ENCODE data around the gene ANXA6. TPM values are rescaled to one million over a fixed set of nuclear protein-coding genes. Genes with fewer than 3 reads are reported as not detected.

The ANXA6 gene
- total RNA-seq, 1 experiment from 2014 or later: 98.7 TPM

DNA sequence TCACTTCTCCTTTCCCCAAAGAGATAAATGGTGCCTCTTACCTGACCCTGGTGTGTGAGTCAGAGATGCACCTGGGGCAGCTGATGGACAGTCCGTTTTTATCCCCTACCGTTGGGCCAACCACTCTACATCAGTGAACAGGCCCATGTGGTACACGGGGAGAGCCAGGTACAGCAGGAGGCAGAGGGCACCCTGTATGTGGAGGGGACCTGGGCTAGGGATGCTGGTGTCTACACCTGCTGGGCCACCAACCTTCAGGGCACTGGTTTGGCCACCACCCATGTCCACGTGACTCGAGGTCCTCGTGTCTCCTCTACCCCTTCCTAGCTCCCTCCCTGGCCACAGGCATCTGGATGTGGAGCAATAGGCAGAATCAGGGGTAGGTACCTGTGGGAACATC lies 22.7 kb upstream of the ANXA6 start:
- Histone ChIP-seq H3K4me1 (ENCODE audit: insufficient read depth, low read length) (no peaks in the 10 kb centered on the region), H3K9me3 (ENCODE audit: control insufficient read depth, low read depth, low read length) (no peaks in the 10 kb centered on the region), H4K8ac (replicated peaks; ENCODE audit: insufficient read length, low read depth, low read length) (no peak overlapping the region), H3T11ph (ENCODE audit: low read length) (no peak overlapping the region), H3K79me1 (ENCODE audit: insufficient read depth, low read depth, low read length, poor library complexity, severe bottlenecking) (no peaks in the 10 kb centered on the region), H2AFZ (ENCODE audit: low read length) (no peak overlapping the region), H3K9ac (ENCODE audit: extremely low read depth, insufficient read length, low read length) (no peak overlapping the region), H2BK5ac (ENCODE audit: insufficient read length, low read length) (no peak overlapping the region), H4K91ac (ENCODE audit: insufficient read length, low read depth, low read length) (no peak overlapping the region), H3K27me3 (ENCODE audit: insufficient read depth, low read length) (no peaks in the 10 kb centered on the region), H3K18ac (ENCODE audit: insufficient read length, low read depth, low read length) (no peak overlapping the region), H3K23ac (ENCODE audit: insufficient read length, low read depth, low read length) (no peak overlapping the region), H3K56ac (ENCODE audit: insufficient read length, low read depth, low read length) (no peak overlapping the region), H3K14ac (ENCODE audit: insufficient read depth, low read length) (no peak overlapping the region), H2BK120ac (ENCODE audit: low read depth, low read length, poor library complexity, severe bottlenecking) (no peak overlapping the region), H2BK12ac (ENCODE audit: insufficient read length, low read depth, low read length) (no peak overlapping the region), H2BK15ac (ENCODE audit: low read depth, low read length) (no peak overlapping the region), H3K4ac (ENCODE audit: low read depth, low read length) (no peak overlapping the region), H2AK5ac (ENCODE audit: insufficient read length, low read length) (no peak overlapping the region), H3K79me2 (ENCODE audit: insufficient read depth, low read length) (no peaks in the 10 kb centered on the region), H3K4me2 (ENCODE audit: insufficient read depth, insufficient read length, low read length) (no peak overlapping the region), H4K20me1 (ENCODE audit: control insufficient read depth, insufficient read depth, insufficient read length) (no peaks in the 10 kb centered on the region), H4K5ac (ENCODE audit: insufficient read length, low read depth, low read length) (no peak overlapping the region), H3K23me2 (ENCODE audit: insufficient read length, low read depth, low read length, poor library complexity, severe bottlenecking) (no peaks in the 10 kb centered on the region), H3K27ac (ENCODE audit: insufficient read length, low read depth, low read length) (no peak overlapping the region), H2BK20ac (ENCODE audit: low read depth, low read length, poor library complexity, severe bottlenecking) (no peak overlapping the region)
- TF ChIP-seq, protein P1, sequence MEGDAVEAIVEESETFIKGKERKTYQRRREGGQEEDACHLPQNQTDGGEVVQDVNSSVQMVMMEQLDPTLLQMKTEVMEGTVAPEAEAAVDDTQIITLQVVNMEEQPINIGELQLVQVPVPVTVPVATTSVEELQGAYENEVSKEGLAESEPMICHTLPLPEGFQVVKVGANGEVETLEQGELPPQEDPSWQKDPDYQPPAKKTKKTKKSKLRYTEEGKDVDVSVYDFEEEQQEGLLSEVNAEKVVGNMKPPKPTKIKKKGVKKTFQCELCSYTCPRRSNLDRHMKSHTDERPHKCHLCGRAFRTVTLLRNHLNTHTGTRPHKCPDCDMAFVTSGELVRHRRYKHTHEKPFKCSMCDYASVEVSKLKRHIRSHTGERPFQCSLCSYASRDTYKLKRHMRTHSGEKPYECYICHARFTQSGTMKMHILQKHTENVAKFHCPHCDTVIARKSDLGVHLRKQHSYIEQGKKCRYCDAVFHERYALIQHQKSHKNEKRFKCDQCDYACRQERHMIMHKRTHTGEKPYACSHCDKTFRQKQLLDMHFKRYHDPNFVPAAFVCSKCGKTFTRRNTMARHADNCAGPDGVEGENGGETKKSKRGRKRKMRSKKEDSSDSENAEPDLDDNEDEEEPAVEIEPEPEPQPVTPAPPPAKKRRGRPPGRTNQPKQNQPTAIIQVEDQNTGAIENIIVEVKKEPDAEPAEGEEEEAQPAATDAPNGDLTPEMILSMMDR (conservative IDR thresholded peaks at IDR 0.05): no peak
- no peaks in the 10 kb centered on the region for H3K36me3 Mint-ChIP-seq (ENCODE audit: insufficient read depth in 1 of 3, low read depth in 3 of 3)
- DNase-seq: no peak
- H3K27me3 Mint-ChIP-seq (ENCODE audit: low read depth): peaks cover 5% of the 10 kb centered on the region; the same call in 1 of the 2 replicates
- no peak overlapping the region for H3K4me3 Mint-ChIP-seq
- H3K9me3 Mint-ChIP-seq: no peaks in the 10 kb centered on the region
- no CpG with 5 or more reads among the region's 6 CpGs for WGBS (ENCODE audit: extremely low coverage, insufficient read length, low lambda C conversion rate)
- 0 out of 4 replicates have a peak, but pooled peaks cover 0 to under 1% of the 10 kb centered on the region in 2 experiments for H3K4me1 Mint-ChIP-seq
- H3K27ac Mint-ChIP-seq: peak overlapping the region in 1 of 3 experiments; percentile 70; a peak in 1 of 7 replicates
